Measurements from ENCODE around the gene ZNF768. TPM values are rescaled to one million over a fixed set of nuclear protein-coding genes. Genes with fewer than 3 reads are reported as not detected.

ZNF768 gene
- total and polyA plus RNA-seq, 2 of the 13 experiments (the other 11 are each of a cell fraction or from before 2014, with no cell fraction given), result 26.7 to 34.4 TPM

GRCh38 chr16:30491744-30492308, 34.5 kb downstream of the ZNF768 start (continued):
- TF ChIP-seq PAXIP1 (CRISPR knock-in tag; conservative IDR thresholded peaks at IDR 0.05) (no peak), CTCF (CRISPR knock-in tag; IDR thresholded peaks at IDR 0.05) (peak; percentile 49), POGZ (CRISPR knock-in tag; IDR thresholded peaks at IDR 0.05) (no peak), TEAD3 (CRISPR knock-in tag; optimal IDR thresholded peaks at IDR 0.05; ENCODE audit: borderline replicate concordance) (peak; percentile 65), ZNF549 (CRISPR knock-in tag; IDR thresholded peaks at IDR 0.05) (no peak), RXRB (CRISPR knock-in tag; IDR thresholded peaks at IDR 0.05; ENCODE audit: borderline replicate concordance) (peak; percentile 24; the same call in 1 of the 2 replicates), HNRNPL (IDR thresholded peaks at IDR 0.05; ENCODE audit: low read depth, low read length) (no peak), SKI (IDR thresholded peaks at IDR 0.05; ENCODE audit: partially characterized antibody) (no peak), BRCA1 (CRISPR knock-in tag; IDR thresholded peaks at IDR 0.05) (no peak), CEBPB (IDR thresholded peaks at IDR 0.05; ENCODE audit: borderline replicate concordance, low read depth, low read length) (no peak), ZNF530 (CRISPR knock-in tag; IDR thresholded peaks at IDR 0.05; ENCODE audit: low read depth) (no peak), STAG1 (CRISPR knock-in tag; IDR thresholded peaks at IDR 0.05) (peak; percentile 37), KDM2A (CRISPR knock-in tag; IDR thresholded peaks at IDR 0.05; ENCODE audit: borderline replicate concordance, low read depth) (no peak), ZNF747 (CRISPR knock-in tag; IDR thresholded peaks at IDR 0.05; ENCODE audit: borderline replicate concordance) (no peak), ZNF614 (CRISPR knock-in tag; IDR thresholded peaks at IDR 0.05; ENCODE audit: borderline replicate concordance) (no peak), NFE2 (CRISPR knock-in tag; IDR thresholded peaks at IDR 0.05) (no peak), ZNF557 (CRISPR knock-in tag; IDR thresholded peaks at IDR 0.05) (no peak), ZNF652 (CRISPR knock-in tag; IDR thresholded peaks at IDR 0.05; ENCODE audit: borderline replicate concordance, low read depth) (peak; percentile 61), NR2F6 (IDR thresholded peaks at IDR 0.05) (no peak), NR2F6 (CRISPR knock-in tag; IDR thresholded peaks at IDR 0.05) (0 out of 2 replicates have a peak, but pooled peaks have one; percentile 13), HMGXB4 (CRISPR knock-in tag; IDR thresholded peaks at IDR 0.05; ENCODE audit: borderline replicate concordance in 1 of 2, low read depth in 1 of 2) (0 out of 4 replicates have a peak, but pooled peaks of 1 of the 2 experiments have one; percentile 29), MIER3 (CRISPR knock-in tag; IDR thresholded peaks at IDR 0.05; ENCODE audit: borderline replicate concordance) (0 out of 2 replicates have a peak, but pooled peaks have one; percentile 50), RBM22 (optimal IDR thresholded peaks at IDR 0.05; ENCODE audit: low read length) (no peak)

Measured in HepG2 (cell line).